HG02943 (cell line): ENCODE data around the gene ESAM.
A peak's percentile ranks its signal among the peaks of the same experiment; 100 is the strongest.
"Not testable (repeated sequence)": the region's sequence is repeated elsewhere in the genome, so short reads cannot be mapped to it uniquely, and the experiment has no call there.

Source experiments
- ATAC-seq: cut with Tn5 transposase; IDR thresholded peaks from one replicate; pipeline ENCODE4 v1.9.1; 2021; ENCODE audit warnings: mild to moderate bottlenecking, low read depth, moderate library complexity; ENCODE audit not compliant: unreplicated experiment

ESAM gene

GRCh38 chr11:124776865-124777645 lies 15.0 kb upstream of the ESAM start:
- no peak for ATAC-seq

DNA sequence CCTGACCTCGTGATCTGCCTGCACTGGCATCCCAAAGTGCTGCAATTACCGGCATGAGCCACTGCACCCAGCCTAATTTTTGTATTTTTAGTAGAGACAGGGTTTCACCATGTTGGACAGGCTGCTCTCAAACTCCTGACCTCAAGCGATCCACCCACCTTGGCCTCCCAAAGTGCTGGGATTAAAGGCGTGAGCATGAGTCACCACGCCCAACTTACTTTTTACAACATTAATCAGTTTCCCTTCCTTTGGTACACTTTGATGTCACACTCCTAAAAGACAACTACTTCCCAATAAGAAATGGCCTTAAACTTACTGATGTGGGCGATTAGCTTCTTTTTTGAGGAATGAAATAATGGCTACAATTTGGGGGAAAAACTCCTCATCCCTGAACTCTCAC lies 8.9 kb upstream of the ESAM start:
- not testable (repeated sequence) for ATAC-seq

DNA sequence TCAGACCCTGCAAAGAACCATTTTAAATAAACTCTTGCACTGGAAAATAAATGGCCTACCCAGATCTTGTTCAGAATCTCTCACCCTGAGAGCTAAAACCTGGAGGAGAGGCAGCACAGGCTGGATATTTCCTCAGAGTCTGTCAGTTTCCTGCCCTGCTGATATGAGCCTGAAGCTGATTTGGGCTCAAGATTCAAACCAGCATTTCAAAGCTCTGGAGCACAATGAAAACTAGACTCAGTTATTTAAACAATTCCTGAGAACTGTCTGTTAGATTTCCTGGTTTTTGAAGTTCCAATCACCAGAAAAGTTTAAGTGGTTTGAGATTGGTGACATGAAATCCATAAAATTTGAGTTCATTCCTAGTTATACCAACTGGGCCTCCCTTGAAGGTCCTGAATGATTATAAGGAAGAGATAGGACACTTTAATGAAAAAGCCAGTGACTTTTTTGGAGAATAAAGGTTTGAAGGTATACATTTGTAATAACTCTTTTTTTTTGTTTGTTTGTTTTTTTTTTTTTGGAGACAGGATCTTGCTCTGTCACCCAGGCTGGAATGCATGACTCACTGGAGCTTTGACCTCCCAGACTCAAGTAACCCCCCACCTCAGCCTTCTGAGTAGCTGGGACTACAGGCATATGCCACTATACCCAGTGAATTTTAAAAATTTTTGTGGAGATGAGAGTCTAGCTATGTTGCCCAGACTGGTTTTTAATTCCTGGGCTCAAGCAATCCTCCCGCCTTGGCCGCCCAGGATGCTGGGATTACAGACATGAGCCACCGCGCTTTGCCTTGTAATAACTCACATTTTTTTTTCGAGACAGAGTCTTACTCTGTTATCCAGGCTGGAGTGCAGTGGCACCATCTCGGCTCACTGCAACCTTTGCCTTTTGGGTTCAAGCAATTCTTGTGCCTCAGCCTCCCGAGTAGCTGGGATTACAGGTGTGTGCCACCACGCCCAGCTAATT lies 8.0 kb upstream of the ESAM start:
- no peak for ATAC-seq

GRCh38 chr11:124768914-124769313 lies 6.8 kb upstream of the ESAM start:
- no peak for ATAC-seq

- no peak for ATAC-seq
These were observed 4.1 kb upstream of the ESAM start for GRCh38 chr11:124766156-124766555.

- peak; percentile 26 for ATAC-seq
These were observed 1.3 kb upstream of the ESAM start for GRCh38 chr11:124763156-124763947.

GRCh38 chr11:124762624-124763155 lies 600 bp upstream of the ESAM start:
- peak; percentile 10 for ATAC-seq

- ATAC-seq: no peak
These were observed 587 bp downstream of the ESAM start for GRCh38 chr11:124761301-124762104.

GRCh38 chr11:124760806-124761205 lies 1.3 kb downstream of the ESAM start:
- ATAC-seq: no peak

GRCh38 chr11:124760205-124760652 lies 1.9 kb downstream of the ESAM start:
- ATAC-seq: peak; percentile 33

DNA sequence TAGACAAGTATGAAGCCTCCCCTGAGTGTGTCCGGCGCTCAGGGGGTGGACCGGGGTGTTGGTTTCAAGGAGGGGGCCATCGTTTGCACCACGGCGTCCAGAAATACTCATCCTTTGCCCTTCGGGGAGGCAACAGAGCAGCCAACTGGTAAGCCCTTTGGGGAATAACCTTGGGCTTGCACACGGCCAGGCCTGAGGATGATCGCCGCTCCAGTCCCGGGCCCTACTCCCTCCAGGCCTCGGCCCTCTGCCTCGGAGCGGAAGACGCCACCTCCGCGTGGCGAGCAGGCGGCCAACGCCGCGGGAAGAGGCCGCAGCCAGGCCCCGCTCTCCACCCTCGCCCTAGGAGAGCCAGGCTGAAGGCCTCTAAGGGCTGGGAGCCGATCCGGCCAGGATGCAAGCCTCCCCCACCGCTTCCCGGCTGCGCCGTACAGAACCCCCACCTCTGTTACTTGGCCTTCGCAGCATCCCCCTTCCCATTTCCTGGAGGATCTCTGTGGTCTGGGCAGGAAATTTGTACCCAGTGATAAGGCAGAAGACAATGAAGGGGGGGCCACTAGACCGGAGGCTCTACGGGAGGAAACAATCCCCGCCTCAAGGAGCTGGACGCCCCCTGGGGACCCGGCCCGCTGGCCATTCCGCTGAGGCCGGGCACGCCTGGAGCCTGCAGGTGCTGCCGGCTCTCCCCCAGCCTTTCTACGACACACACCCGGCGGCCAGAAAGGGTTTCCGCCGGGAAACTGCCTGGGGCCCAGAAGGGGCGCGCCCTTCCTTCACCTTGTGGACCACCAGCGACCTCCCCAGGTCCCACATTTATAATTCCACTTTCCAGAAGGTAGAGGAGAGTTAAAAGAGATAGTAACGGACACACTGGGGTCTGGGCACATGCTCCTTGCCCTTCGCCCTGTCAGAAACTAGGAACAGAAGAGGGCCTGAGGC lies 2.6 kb downstream of the ESAM start:
- peak; percentile 16 for ATAC-seq

- ATAC-seq: peak; percentile 45
These were observed 3.5 kb downstream of the ESAM start for GRCh38 chr11:124758355-124759265.

- no peak for ATAC-seq
These were observed 4.8 kb downstream of the ESAM start for GRCh38 chr11:124757320-124757719.

GRCh38 chr11:124756753-124757227 lies 5.3 kb downstream of the ESAM start:
- ATAC-seq: no peak

- no peak for ATAC-seq
These were observed 5.9 kb downstream of the ESAM start for GRCh38 chr11:124756033-124756752.

- no peak for ATAC-seq
These were observed 7.4 kb downstream of the ESAM start for GRCh38 chr11:124754710-124755109.

DNA sequence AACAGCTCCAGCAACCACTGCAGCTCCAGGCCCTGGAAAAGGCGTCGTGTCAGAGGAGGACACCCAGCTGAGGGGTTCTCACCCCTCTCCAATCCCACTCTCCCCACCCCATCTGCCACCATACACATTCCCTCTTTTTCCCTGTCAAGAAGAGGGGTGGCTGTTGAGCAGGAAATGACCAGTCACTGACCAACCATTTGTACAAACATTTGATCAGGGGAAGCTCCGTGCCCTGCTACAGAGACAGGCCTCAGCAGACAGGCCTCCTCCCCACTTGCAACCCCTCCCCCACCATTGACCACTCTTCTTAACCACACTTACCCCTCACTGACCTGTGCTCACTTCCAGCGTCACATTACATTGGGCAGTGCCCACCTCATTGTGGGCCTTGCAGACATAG lies 7.8 kb downstream of the ESAM start:
- ATAC-seq: no peak
